ENCODE data around the gene SORCS1.

DNA sequence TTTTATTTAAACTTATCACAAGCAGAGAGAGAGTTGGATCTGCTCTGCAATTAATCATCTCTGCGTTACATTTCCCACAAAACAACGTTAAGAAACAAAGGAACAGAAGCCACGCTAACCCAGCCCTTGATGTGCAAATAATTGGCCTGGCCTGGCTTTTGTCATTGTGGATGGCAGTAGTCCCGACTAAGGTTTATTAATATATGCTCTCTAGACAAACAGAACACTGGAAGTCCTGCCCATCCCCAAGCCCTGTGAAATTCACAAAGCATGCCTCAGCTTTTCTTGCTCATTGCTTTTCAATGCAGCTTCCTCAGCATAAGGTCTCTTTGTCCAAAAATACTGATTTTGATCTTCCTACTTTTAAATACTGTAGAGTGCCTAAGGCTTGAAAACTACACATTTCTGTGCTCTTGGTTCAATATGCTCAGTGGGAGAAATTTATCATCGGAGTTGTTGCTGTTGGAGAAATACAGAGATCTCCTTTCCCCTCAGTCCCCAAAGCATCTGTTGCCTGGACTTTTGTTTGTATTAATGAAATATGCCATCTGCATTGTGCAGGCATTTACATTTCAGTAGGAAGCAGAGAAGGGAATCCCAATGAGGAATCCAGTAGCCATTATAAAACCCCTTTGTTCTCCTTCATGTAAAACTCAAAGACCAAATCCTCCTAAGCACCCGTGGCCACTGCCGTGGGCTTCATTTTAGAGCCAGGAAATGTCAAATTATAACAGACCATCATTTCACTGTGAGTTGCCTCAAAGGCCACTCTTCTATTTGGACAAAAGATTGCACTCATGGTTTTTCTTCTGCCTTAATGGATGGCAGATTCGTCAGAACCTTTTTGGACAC lies 61.1 kb downstream of the SORCS1 start:
- no peak for TF ChIP-seq EZH2 (IDR thresholded peaks at IDR 0.05; ENCODE audit: borderline replicate concordance)
- TF ChIP-seq, protein P1, sequence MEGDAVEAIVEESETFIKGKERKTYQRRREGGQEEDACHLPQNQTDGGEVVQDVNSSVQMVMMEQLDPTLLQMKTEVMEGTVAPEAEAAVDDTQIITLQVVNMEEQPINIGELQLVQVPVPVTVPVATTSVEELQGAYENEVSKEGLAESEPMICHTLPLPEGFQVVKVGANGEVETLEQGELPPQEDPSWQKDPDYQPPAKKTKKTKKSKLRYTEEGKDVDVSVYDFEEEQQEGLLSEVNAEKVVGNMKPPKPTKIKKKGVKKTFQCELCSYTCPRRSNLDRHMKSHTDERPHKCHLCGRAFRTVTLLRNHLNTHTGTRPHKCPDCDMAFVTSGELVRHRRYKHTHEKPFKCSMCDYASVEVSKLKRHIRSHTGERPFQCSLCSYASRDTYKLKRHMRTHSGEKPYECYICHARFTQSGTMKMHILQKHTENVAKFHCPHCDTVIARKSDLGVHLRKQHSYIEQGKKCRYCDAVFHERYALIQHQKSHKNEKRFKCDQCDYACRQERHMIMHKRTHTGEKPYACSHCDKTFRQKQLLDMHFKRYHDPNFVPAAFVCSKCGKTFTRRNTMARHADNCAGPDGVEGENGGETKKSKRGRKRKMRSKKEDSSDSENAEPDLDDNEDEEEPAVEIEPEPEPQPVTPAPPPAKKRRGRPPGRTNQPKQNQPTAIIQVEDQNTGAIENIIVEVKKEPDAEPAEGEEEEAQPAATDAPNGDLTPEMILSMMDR (IDR thresholded peaks at IDR 0.05; ENCODE audit: poor library complexity) = no peak
